Activated CD4-positive, alpha-beta T cell treated with anti-CD3 and anti-CD28 coated beads, Interleukin-2, amount 50 U/mL, for 4 hours (primary cell): Measurements from ENCODE around the gene HDGF.

Source experiments
- DNase-seq, 2 experiments: peaks; one replicate each; pipeline ENCODE4 v3.0.0-alpha.2; 2020

HDGF gene

GRCh38 chr1:156751451-156751756 is at the start of gene HDGF:
Gene HDGF, minus strand, starts transcription at chr1:156751675. Its CDS starts 246 bp downstream, at chr1:156751429.
- DNase-seq: no peak

- DNase-seq: peak; percentile 59 to 64
Observed at GRCh38 chr1:156797212-156797871, 45.9 kb upstream of the HDGF start.

DNA sequence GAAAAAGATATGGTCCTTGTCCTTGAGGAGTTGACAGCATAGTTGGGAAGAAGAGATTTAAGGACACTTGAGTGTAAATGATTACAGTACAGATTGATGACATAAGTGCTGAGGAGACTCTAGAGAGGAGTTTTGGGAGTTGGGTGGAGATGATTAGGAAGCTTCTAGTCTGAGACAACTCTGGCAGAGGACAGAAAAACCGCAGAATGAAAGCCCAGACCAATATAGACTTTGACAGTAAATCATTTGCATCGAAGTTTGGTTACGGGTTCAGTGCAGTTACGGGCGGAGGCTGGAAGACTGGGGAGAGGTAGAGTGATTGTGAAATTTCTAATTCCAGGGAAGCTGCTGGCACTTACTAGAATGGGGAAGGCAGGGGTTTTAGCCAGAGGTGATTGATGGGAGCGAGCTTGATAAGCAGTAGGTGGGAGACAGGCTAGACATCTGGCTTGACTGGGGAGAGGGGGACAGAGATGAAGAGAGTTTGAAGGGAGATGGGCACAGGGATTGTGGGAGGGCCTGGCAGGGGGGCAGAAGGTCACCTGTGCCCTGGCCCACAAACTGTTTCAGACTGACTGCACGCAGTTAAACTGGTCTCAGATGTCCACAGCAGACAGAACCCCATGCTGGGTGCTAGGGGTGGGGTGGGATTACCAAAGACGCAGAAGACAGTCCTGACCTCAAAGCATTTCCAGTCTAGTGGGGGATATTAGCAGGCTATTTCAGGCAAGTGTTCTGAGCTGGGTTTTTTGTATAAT is 45.0 kb upstream of the HDGF start:
- DNase-seq: no peak

GRCh38 chr1:156795787-156796186 is 44.3 kb upstream of the HDGF start:
- DNase-seq: no peak

DNA sequence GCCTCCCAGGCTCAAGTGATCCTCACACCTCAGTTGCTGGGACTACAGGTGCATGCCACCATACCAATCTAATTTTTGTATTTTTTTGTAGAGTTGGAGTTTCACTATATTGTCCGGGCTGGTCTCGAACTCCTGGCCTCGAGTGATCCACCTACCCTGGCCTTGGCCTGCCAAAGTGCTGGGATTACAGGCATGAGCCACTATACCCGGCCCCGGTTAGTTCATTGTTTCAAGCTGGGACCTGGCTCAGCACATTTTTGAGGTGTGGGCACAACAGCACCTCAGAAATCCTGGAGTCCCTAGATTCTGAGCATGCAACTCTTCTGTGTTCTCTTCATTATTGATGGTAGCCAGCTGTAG is 43.9 kb upstream of the HDGF start:
- no peak for DNase-seq

GRCh38 chr1:156794506-156795373 is 43.3 kb upstream of the HDGF start:
- DNase-seq: no peak

GRCh38 chr1:156789621-156790318 is 38.3 kb upstream of the HDGF start:
- DNase-seq: no peak

GRCh38 chr1:156788136-156788535 is 36.7 kb upstream of the HDGF start:
- DNase-seq: no peak

- DNase-seq: no peak
Observed at GRCh38 chr1:156786640-156787039, 35.2 kb upstream of the HDGF start.

DNA sequence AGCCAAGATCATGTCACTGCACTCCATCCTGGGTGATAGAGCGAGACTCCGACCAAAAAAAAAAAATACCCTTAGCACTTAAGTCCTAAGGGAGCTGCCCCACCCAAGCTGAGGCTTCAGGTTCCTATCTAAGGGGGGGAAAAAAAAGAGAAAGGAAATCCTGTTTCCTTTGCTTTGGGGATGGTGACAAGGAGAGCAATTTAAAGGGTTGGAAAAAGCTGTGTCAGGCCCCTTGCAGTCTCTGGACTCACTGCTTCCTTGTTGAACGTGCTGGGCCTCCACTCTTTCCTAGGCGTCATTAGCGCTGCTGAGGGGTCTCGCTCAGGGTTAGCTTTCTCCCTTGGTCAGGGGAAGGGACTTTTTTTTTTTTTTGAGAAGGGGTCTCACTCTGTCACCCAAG is 34.0 kb upstream of the HDGF start:
- no peak for DNase-seq

DNA sequence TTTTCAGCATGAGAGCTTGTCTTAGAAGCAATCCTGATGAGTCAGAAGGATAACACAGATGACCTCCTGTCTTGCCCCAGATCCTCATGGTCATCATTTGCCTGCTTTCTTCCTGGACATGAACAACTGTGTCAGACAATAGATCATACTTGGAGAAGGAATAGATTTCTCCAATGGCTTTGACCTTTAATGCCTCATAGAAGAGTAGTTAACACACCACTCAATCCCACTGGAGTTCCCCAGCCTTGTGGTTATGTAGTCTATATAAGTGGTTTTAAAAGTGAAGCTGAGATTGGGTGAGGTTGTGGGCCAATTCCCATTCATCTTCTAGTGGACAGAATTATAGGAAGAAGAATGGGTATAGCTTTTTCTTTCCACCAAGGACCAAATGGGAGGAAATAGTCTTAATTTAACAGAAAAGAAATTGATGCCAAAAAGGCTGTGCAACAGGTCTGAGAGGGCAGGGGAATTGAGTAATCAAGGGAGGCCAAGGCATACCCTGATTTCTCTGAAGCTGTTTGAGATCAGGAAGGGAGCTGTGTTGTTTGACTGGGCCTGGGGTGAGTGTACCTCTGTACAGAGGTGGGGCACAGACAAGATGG is 30.2 kb upstream of the HDGF start:
- DNase-seq: no peak

DNA sequence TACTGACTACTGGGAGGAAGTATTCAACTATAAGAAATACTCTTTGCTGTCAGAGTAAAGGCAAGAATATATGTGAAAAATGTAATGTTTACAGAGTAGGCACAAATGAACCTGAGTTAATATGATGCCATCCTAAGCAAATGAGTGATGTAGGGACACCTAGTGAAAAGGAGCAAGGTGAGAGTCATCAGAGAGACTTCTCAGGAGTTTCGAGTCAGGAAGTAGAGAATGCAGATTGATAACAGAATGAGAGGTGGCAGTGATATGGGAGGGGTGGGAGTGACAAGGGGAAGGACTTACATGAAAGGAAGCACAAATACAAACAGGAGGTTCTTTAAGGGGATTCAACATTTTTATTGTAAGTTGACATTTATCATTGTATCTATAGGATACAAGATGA is 26.1 kb upstream of the HDGF start:
- no peak for DNase-seq

- DNase-seq: no peak
Observed at GRCh38 chr1:156776942-156777341, 25.5 kb upstream of the HDGF start.

DNA sequence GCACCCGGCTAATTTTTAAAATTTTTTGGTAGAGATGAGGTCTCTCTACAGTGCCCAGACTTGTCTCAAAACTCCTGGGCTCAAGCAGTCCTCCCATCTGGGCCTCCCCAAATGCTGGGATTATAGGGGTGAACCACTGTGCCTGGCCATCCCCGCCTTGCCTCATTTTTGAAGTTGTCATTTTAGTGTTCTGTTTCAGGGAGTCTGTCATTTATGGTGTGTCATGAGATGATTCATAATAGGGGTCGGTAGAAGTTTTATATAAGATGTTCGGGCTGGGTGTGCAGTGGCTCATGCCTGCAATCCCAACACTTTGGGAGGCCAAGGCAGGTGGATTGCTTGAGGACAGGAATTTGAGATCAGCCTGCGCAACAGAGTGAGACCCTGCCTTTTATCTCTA is 24.3 kb upstream of the HDGF start:
- DNase-seq: no peak

GRCh38 chr1:156773607-156774006 is 22.1 kb upstream of the HDGF start:
- no peak for DNase-seq

DNA sequence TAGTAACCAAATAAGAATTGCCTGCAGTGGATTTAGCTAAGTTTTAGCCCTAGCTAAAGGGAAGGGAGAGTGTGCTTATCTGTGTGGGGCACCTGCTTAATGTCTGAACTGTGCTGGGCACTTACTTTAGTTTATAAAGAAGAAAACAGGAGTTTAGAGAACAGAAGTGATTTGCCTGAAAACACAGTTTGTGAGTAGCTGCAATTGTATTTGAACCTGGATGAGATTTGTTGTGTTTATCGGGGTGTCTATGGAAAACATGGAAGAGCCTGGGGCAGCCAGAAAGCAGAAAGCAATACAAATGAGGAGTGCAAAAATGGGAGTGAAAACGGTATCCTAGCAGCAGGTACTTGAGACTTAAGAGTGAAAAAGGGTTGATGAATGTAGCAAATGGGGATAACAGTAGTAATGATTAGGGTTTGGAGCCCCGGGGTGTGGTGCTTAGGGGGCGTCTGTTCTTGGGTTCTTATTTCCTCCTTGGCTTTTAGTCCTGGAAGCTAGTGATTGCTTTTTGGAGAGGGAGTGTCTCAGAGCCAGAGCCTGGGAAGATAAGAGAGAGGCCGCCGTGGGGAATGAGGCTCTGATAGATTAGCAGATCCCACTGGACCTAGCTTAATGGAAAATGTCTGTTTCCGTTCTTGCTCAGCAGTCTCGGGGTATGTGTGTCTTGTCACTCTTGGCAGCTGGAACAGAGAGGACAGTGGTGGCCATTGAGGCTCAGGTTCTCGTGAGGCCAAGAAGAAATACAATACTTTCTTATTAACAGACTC is 21.4 kb upstream of the HDGF start:
- no peak for DNase-seq

- no peak for DNase-seq
Observed at GRCh38 chr1:156772222-156772621, 20.7 kb upstream of the HDGF start.

DNA sequence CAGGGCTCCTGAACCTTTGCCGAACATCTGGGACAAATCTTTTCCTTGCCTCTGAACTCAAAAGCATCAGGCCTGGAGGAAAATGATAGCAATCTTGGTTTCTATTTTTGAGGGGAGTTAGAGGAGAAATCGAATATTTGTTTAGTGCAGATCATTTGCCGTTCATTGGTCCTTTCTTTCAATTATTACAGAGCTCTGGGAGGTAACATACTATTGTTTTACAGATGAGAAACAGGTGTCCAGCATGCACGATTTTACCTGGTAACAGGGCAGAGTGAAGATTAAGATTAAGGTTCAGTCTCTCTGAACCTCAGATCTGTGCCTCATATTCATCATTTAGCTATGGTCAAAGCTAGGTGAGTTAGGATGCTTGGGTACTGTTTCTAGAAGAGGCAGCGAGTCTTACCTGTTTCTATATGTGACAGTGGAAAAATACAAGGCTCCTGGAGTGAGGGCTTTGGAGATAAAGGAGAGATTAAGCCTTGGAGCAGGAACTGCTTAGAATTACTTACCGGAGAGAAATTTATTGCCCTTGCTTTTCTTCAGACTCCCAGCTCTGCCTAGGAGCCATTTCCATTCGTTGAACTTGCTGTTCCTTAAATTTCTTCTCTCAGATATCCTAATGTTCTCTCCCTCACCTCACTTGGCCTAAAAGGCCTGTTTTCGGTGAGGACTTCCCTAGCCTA is 17.3 kb upstream of the HDGF start:
- DNase-seq: no peak

DNA sequence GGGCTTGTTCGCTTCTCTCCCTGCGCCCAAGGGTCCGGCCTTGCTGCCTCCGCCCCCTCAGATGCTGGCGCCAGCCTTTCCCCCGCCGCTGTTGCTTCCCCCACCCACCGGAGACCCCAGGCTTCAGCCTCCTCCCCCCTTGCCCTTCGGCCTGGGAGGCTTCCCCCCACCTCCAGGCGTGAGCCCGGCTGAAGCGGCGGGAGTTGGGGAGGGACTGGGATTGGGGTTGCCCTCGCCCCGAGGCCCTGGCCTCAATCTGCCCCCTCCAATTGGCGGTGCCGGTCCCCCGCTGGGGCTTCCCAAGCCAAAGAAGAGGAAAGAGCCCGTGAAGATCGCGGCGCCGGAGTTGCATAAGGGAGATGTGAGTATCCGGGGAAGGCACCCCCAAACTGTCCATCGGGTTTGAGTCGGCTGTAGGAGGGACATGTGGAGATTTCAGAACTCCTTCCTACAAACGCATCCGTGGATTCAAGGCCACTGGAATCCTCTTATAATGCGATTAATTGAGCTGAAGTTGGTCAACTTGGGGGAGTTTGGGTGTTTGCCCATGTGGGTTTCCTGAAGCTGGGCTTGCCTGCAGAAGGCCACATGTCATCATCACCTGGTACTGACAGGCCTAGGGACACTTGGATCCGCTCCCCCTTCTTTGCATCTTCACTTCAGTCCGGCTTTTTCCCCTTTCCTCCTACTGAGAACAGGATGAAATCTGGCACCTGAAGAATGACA is 16.6 kb upstream of the HDGF start:
- DNase-seq: no peak

- peak; percentile 96 to 97 for DNase-seq
Observed at GRCh38 chr1:156767101-156767878, 15.8 kb upstream of the HDGF start, which contains the start of gene PRCC. Gene PRCC, plus strand, starts transcription at chr1:156767535. Its CDS starts 237 bp downstream, at chr1:156767772.
